ENCODE measurements around the gene TPP1.

GRCh38 chr11:6616596-6617250 is 2.5 kb downstream of the TPP1 start:
- no peak for TF ChIP-seq GATA3 (IDR thresholded peaks at IDR 0.05; ENCODE audit: low read depth, low read length)
- TF ChIP-seq GATA2 (IDR thresholded peaks at IDR 0.05; ENCODE audit: low read depth, low read length) = no peak

All from SH-SY5Y (cell line).